GM19324 (cell line): ENCODE measurements around the gene DCUN1D2.
"Not testable (repeated sequence)": the region's sequence is repeated elsewhere in the genome, so short reads cannot be mapped to it uniquely, and the experiment has no call there.

Experiments used
- ATAC-seq: cut with Tn5 transposase; IDR thresholded peaks from one replicate; pipeline ENCODE4 v1.9.1; 2021; ENCODE audit warnings: mild to moderate bottlenecking, moderate library complexity; ENCODE audit not compliant: unreplicated experiment, low FRiP score

DCUN1D2 gene

GRCh38 chr13:113449693-113450347 lies 40.7 kb downstream of the DCUN1D2 start:
- no peak for ATAC-seq

- ATAC-seq: no peak
Measured at GRCh38 chr13:113448885-113449692, 41.4 kb downstream of the DCUN1D2 start.

GRCh38 chr13:113448545-113448884 lies 42.0 kb downstream of the DCUN1D2 start:
- ATAC-seq: no peak

- no peak for ATAC-seq
Measured at GRCh38 chr13:113447596-113447995, 42.9 kb downstream of the DCUN1D2 start.

- ATAC-seq: no peak
Measured at GRCh38 chr13:113446488-113446854, 44.0 kb downstream of the DCUN1D2 start.

- ATAC-seq: no peak
Measured at GRCh38 chr13:113445791-113446487, 44.6 kb downstream of the DCUN1D2 start.

GRCh38 chr13:113443991-113444390 lies 46.5 kb downstream of the DCUN1D2 start:
- no peak for ATAC-seq

GRCh38 chr13:113442985-113443362 lies 47.5 kb downstream of the DCUN1D2 start:
- no peak for ATAC-seq

GRCh38 chr13:113442354-113442984 lies 48.0 kb downstream of the DCUN1D2 start:
- no peak for ATAC-seq

GRCh38 chr13:113441661-113442060 lies 48.9 kb downstream of the DCUN1D2 start:
- no peak for ATAC-seq

GRCh38 chr13:113437408-113438010 lies 53.0 kb downstream of the DCUN1D2 start:
- ATAC-seq: no peak

- ATAC-seq: not testable (repeated sequence)
Measured at GRCh38 chr13:113436866-113437265, 53.6 kb downstream of the DCUN1D2 start.

GRCh38 chr13:113435907-113436306 lies 54.6 kb downstream of the DCUN1D2 start:
- ATAC-seq: not testable (repeated sequence)

- no peak for ATAC-seq
Measured at GRCh38 chr13:113433391-113433916, 57.1 kb downstream of the DCUN1D2 start.

GRCh38 chr13:113432506-113433270 lies 57.8 kb downstream of the DCUN1D2 start:
- no peak for ATAC-seq

- ATAC-seq: no peak
Measured at GRCh38 chr13:113431171-113431570, 59.3 kb downstream of the DCUN1D2 start.

GRCh38 chr13:113430378-113431110 lies 60.0 kb downstream of the DCUN1D2 start:
- no peak for ATAC-seq

- ATAC-seq: no peak
Measured at GRCh38 chr13:113429608-113429985, 60.9 kb downstream of the DCUN1D2 start.
